ENCODE measurements around the gene SEC16B. TPM values are rescaled to one million over a fixed set of nuclear protein-coding genes. Genes with fewer than 3 reads are reported as not detected.

The SEC16B gene
- total and polyA plus RNA-seq, 2 experiments from 2014 or later = 1.8 to 1.9 TPM

- WGBS, 2 experiments (ENCODE audit: low coverage in 1 of 2, low lambda C conversion rate in 2 of 2, missing lambda C conversion rate in 2 of 2) = 37 to 40% methylated on average over 11 of the region's 11 CpGs
- no peak for DNase-seq
Measured at GRCh38 chr1:177897998-177898654, 71.7 kb downstream of the SEC16B start.

GRCh38 chr1:177897281-177897997, 72.4 kb downstream of the SEC16B start:
- no peak overlapping the region for H3K4me2 ChIP-seq (ENCODE audit: unreplicated experiment)
- 48 to 50% methylated on average over 10 of the region's 10 CpGs for WGBS, 2 experiments (ENCODE audit: low coverage in 1 of 2, low lambda C conversion rate in 2 of 2, missing lambda C conversion rate in 2 of 2)

More at GRCh38 chr1:177897998-177898654, 71.7 kb downstream of the SEC16B start:
- Histone ChIP-seq H3K9me2 (ENCODE audit: insufficient read depth) (no peaks in the 10 kb centered on the region), H3F3A (ENCODE audit: insufficient read depth) (no peaks in the 10 kb centered on the region), H3K4me2 (ENCODE audit: unreplicated experiment) (no peak overlapping the region), H4K20me1 (ENCODE audit: insufficient read depth) (no peaks in the 10 kb centered on the region), H3K4me1 (ENCODE audit: insufficient read depth) (no peaks in the 10 kb centered on the region), H3K4me3 (no peak overlapping the region), H3K9ac (no peak overlapping the region), H3K27ac (no peak overlapping the region), H3K36me3 (ENCODE audit: low read depth) (no peaks in the 10 kb centered on the region), H3K79me2 (ENCODE audit: insufficient read depth) (no peaks in the 10 kb centered on the region), H2AFZ (no peak overlapping the region), H3K27me3 (replicated peaks; ENCODE audit: insufficient read depth) (peaks cover 15% of the 10 kb centered on the region), H3K9me3 (ENCODE audit: low read depth) (no peaks in the 10 kb centered on the region)
- TF ChIP-seq EZH2 (IDR thresholded peaks at IDR 0.05; ENCODE audit: insufficient read depth, poor library complexity, severe bottlenecking) (no peak), EZH2phosphoT487 (IDR thresholded peaks at IDR 0.05; ENCODE audit: insufficient read depth, low read depth) (no peak)
- in situ Hi-C loops (cut with MboI) = no loop called here

More at GRCh38 chr1:177897281-177897997, 72.4 kb downstream of the SEC16B start:
- Histone ChIP-seq H3K27me3 (replicated peaks; ENCODE audit: insufficient read depth) (peaks cover 15% of the 10 kb centered on the region), H3K36me3 (ENCODE audit: low read depth) (no peaks in the 10 kb centered on the region), H3K9me3 (ENCODE audit: low read depth) (no peaks in the 10 kb centered on the region), H3K9me2 (ENCODE audit: insufficient read depth) (no peaks in the 10 kb centered on the region), H3K9ac (no peak overlapping the region), H3K4me1 (ENCODE audit: insufficient read depth) (no peaks in the 10 kb centered on the region), H4K20me1 (ENCODE audit: insufficient read depth) (no peaks in the 10 kb centered on the region), H3K79me2 (ENCODE audit: insufficient read depth) (no peaks in the 10 kb centered on the region), H3K27ac (no peak overlapping the region), H2AFZ (no peak overlapping the region), H3F3A (ENCODE audit: insufficient read depth) (no peaks in the 10 kb centered on the region), H3K4me3 (no peak overlapping the region)
- no peak for DNase-seq
- in situ Hi-C loops (cut with MboI) = no loop called here
- TF ChIP-seq EZH2 (IDR thresholded peaks at IDR 0.05; ENCODE audit: insufficient read depth, poor library complexity, severe bottlenecking) = no peak
- TF ChIP-seq EZH2phosphoT487 (IDR thresholded peaks at IDR 0.05; ENCODE audit: insufficient read depth, low read depth) = no peak

Small RNAs within 50 kb of the gene (small RNA-seq; reads per million reads assigned to genes)
- not detected for gene AL359075.1 (ENCODE audit: low read depth, low replicate concordance)

Other genes starting within 250 kb of the SEC16B start
- gene RASAL2, start 124.0 kb upstream of the SEC16B start, total RNA-seq (2014; rRNA removed; shearing (Covaris generic)) = 21.5 and 23.1 TPM in 2 replicates
- gene RASAL2, start 124.0 kb upstream of the SEC16B start, polyA plus RNA-seq (2016; fragmentation: Nextera tagmentation; extraction: Ambion mirVana) = 9.5 and 10.1 TPM in 2 replicates

Data from GM23248 (cell line).